Epidermal melanocyte (primary cell): Measurements from ENCODE around the gene KNTC1.
"Not testable (repeated sequence)": the region's sequence is repeated elsewhere in the genome, so short reads cannot be mapped to it uniquely, and the experiment has no call there.

Experiments used
- DNase-seq: peaks from one replicate; pipeline ENCODE4 v3.0.0; 2011; ENCODE audit warnings: low spot score; ENCODE audit not compliant: insufficient read length

Gene KNTC1

GRCh38 chr12:122643207-122643805 lies 116.3 kb downstream of the KNTC1 start:
- DNase-seq = no peak

GRCh38 chr12:122646517-122647217 lies 119.6 kb downstream of the KNTC1 start:
- no peak for DNase-seq

- DNase-seq = no peak
These were observed 124.6 kb downstream of the KNTC1 start for GRCh38 chr12:122651520-122652224.

- DNase-seq = not testable (repeated sequence)
These were observed 126.2 kb downstream of the KNTC1 start for GRCh38 chr12:122653291-122653690.

- DNase-seq = no peak
These were observed 129.2 kb downstream of the KNTC1 start for GRCh38 chr12:122656298-122656697.

- DNase-seq = no peak
These were observed 132.5 kb downstream of the KNTC1 start for GRCh38 chr12:122659579-122659978.

GRCh38 chr12:122661246-122661645 lies 134.2 kb downstream of the KNTC1 start:
- no peak for DNase-seq

GRCh38 chr12:122661938-122662337 lies 134.9 kb downstream of the KNTC1 start:
- no peak for DNase-seq

GRCh38 chr12:122665349-122665748 lies 138.3 kb downstream of the KNTC1 start:
- no peak for DNase-seq

GRCh38 chr12:122665759-122666158 lies 138.7 kb downstream of the KNTC1 start:
- DNase-seq = no peak

- no peak for DNase-seq
These were observed 141.2 kb downstream of the KNTC1 start for GRCh38 chr12:122668268-122668667.

- no peak for DNase-seq
These were observed 142.5 kb downstream of the KNTC1 start for GRCh38 chr12:122669397-122670070.

GRCh38 chr12:122672515-122672914 lies 145.5 kb downstream of the KNTC1 start:
- no peak for DNase-seq
